NK-92 (cell line): Measurements from ENCODE around the gene TMEM86B.

Source experiments
- DNase-seq: peaks from one replicate; lab custom pipeline; 2025; ENCODE audit not compliant: unreplicated experiment; lab: John Stamatoyannopoulos, UW

The TMEM86B gene, protein sequence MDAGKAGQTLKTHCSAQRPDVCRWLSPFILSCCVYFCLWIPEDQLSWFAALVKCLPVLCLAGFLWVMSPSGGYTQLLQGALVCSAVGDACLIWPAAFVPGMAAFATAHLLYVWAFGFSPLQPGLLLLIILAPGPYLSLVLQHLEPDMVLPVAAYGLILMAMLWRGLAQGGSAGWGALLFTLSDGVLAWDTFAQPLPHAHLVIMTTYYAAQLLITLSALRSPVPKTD

DNA sequence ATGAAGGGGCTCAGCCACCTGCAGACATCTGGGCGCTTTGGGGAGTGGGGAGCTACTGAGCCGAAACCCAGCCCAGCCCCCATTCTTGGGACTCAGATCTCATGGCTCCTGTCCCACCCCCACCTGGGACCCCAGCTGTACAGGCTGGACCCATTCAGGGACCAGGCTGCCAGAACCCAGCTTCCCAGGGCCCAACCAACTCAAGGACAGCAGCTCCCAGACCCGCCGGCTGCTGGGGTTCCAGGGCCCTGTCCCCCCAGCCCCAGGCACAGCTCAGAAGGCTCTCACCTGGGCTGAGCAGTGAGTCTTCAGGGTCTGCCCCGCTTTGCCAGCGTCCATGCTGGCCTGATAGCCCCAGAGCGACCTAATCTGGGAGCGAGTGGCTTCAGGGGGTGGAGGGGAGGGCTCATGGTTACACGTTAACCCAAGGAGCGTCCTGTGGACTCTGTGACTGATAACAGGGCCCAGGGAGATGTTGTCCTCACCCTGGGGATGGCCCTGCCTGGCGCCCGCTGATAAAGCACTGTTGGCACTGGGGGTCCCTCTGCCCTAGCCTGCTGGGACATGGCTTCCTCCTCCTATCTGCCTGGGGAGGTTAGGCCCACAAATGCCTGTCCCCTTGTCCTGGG is at the start of gene TMEM86B:
Gene TMEM86B, minus strand, starts transcription at position 361 of the 629 bp plus-strand sequence. Its CDS starts 22 bp downstream, at position 339.
- no peak for DNase-seq

DNA sequence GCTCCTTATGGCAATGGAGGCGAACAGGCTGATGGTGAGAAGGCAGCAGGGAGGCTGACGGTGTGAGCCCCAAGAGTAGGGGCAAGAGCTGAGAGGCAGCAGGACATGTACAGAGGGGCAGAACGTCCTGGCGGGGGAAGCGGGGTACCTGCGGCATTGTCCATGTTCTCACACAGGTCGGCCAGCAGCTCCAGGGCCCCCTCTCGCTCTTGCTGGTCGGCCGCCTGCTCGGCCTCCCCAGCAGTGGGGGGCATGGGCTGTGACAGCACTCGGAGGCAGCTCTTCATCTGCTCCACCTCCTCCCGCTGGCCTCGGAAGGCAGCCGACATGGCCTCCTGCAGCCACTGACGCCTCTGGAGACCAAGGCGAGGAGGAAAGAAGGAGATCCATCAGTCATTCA is 48.9 kb upstream of the TMEM86B start:
- no peak for DNase-seq

DNA sequence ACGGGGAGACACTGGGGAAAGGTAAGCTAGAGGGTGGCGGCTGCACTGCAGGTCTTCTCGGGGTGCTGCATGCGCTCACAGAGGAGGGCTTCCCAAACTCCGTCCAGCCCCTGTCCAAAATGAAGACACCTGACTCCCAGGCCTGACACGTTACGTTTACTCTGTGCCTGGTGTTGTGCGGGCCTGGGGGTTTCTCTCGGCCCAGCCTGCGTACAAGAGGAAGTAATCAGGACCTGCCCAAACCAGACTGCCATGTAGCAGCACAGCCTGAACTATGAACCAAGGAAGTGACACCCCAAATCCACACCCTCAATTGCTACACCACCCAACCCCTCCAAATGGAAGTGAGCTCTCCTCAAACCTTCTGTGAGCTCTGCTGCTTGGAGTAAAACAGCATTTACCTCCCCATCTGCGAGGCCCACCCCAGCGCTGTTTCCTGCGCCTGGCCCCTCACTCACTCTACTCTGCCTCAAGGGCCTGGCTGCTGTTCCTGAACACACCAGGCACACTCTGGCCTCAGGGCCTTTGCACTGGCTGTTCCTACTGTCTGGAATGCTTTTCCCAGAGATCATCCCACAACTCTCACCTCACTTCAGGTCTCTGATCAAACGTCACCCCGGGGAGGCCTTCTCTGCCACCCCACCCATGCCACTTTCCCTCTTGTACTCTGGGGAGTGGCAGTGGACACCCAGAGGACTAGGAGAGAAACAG is 48.3 kb upstream of the TMEM86B start:
- DNase-seq, result no peak

DNA sequence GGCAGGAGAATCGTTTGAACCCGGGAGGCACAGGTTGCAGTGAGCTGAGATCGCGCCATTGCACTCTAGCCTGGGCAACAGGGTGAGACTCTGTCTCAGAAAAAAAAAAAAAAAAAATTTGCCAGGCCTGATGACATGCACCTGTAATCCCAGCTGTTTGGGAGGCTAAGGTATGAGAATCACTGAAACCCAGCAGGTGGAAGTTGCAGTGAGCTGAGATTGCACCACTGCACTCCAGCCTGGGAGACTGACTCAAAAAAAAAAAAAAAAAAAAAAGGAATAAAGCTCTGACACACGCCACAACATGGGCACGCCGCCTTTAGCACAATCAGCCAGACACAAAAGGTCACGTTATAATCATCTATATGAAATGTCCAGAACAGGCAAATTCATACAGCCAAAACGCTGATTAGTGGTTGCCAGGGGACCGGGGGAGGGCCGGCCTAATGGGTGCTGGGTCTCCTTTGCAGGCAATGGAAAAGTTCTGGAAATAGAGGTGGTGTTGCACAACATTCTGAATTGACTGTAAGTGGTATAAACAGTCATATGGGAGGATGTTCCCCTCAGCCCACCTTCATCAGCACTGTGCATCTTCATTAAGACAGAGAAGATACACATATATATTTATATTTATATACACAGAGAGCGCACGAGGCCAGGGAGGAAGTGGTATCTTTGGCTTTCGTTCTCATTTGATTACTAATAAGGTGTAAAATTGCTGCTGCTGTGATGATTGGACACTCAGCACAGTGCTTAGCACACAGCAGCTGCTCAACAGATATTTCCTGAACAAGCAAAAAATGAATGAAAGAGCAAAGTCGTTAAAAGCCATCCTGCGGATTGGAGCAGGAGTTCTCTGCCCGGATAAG is 47.5 kb upstream of the TMEM86B start:
- no peak for DNase-seq

DNA sequence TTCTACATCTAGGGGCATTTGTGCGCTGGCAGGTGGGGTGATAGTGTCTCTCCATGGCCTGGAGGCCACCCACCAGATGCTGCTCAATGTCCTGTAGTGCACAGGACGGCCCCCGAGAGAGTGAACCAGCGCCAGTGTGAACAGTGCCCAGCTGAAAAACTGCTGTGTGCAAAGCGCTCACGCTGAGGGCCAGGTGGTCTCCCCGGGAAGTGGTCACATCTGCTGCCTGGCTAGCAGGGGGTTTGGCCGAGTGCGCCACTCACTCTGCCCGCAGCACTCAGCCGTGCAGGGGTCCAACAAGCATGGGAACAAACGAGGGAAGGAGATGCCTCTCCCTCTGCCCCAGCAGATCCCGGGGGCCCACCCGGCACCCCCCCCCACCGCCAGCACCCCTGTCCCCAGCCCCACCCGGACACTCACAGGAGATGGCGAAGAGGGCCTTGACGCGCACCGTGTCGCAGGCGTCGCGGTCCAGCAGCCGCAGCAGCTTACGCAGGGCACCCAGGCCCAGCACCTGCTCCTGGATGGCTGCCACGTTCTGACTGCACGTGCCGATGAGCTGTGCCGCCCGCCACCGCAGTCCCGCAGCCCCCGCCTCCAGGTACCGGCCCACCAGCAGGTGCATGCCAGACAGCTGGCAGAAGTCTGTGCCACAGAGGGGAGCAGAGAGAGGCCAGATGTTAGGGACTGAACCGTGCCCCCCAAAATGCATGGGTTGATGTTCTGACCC is 45.6 kb upstream of the TMEM86B start:
- no peak for DNase-seq

DNA sequence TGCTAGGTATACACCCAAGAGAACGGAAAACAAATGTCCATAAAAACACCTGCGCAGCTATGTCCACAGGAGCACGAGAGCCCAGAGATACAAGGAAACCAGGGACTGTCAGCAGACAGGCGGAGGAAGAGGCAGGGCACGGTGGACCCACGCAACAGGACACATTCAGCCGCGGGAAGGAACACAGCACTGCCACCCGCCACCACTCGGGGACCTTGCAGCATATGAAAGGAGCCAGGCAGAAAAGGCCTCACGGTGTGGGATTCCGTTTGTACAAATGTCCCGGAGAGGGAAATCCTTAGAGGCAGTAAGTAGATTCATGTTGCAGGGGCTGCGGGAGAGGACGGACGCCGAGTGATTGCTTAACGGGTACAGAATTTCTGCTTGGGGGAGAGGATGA is 43.6 kb upstream of the TMEM86B start:
- no peak for DNase-seq

DNA sequence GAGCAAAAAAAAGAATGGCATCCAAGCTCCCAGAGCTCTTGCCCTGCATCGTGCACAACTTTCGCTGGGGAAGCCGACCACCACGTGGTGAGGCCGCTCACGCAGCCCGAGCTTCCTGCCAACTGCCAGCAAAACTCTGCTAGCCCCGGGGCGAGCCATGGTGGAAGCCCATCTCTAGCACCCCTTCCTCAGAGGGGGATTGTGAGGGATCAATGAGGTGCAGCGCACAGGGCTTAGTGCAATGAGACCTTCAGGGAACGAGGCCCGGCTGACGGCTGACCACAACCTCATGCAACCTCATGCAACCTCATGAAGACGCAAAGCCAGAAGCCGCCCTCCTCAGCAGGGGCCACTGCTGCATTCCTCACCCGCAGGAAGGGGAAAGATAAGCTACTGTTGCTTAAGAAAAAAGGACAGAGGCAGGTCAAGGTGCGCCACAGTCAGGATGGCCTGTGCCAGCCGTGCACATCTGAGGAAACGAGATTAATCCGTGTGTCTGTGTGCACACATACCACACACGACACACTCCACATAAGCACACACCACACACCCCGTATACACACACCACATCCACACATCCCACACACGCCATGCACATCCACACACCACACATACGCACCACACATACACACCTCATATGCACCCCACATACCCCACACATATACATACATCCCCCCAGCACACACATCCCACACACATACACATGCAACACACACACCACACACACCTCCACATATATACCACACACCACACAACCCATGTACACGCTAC is 41.8 kb upstream of the TMEM86B start:
- DNase-seq, result no peak

DNA sequence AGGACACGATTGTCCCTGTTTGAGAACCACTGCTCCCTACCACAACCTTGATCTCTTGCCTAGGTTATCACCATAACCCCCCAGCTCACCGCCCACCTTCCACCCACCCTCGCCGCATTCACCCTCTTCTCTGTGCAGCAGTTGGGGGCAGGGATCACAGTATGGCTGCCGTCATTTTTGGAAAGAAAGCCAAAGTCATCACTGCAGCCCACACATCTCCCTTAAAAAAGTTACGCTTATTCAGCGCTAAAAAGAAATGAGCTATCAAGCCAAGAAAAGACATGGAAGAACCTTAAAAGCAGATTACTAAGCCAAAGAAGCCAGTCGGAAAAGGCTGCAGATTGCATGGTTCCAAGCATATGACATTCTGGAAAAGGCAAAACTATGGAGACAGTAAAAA is 40.7 kb upstream of the TMEM86B start:
- no peak for DNase-seq

DNA sequence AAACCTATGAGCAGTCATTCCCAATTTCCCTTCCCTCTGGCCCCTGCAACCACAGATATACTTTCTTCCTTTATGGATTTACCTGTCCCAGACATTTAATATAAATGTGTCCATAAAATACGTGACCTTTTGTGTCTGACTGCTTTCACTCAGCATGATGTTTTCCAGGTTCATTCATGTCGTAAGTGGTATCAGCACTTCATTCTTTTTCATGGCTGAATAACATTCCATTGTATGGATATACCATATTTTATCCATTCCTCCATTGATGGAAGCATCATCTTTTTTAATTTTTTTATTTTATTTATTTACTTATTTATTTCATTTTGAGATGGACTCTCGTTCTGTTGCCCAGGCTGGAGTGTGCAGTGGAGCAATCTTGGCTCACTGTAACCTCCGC is 38.3 kb upstream of the TMEM86B start:
- no peak for DNase-seq

DNA sequence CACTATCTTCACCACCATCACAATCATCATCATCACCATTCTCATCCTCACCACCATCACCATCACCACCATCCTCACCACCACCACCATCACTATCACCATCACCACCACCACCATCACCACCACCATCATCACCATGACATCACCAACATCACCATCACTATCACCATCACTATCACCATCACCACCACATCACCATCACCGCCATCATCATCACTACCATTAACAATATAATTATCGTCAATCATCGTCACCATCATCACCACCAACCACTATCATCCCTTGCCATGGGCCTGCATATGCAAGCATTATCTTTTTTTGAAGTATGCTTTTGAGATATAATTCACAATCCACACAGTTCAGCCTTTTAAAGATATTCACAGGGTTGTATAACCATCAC is 37.8 kb upstream of the TMEM86B start:
- no peak for DNase-seq

DNA sequence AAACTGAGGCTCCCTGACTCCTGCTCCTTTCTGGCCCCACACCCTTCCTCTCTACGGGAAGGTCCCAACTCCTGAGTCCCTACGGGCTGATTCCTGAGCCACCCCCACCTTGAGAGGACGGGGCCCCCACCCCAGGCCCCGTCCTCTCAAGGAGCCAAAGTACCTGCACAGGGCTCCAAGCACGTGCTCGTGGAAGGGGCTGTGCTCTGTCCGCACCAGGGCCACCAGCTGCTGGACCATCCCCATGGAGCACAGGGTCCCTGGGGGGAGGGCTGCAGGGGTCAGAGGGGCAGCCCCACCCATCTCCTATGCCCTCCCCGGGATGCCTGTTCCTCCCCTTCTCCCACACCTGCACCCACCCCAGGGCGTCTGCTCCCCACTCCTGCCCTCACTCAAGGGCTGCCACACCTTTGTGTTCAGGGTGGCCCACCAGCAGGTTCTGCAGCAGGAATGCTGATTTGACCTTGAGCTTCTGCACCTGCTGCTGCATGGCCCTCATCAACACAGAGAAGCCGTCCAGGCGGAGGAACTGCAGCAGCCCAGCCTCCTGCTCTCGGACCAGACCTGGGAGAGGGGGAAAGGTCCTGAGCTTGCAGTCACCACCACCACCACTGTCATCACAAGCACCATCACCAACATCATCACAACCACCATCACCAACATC is 37.3 kb upstream of the TMEM86B start:
- no peak for DNase-seq

DNA sequence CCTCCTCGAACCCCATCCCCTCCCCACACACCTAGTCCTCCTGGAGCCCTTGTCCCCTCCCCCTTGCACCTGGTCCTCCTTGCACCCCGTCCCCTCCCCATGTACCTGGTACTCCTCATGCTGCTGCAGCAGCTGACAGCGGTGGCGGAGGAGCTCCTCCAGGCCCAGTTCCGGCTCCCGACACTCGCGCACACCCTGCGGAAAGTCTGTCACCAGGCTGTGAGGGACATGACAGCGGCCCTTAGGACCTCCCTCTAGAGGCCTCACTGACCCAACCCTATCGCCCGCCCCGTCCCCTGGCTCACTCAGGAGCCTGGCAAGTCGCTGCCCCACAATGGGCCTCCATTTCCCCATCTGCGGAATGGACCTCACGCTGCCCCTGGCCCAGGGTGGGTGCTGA is 36.6 kb upstream of the TMEM86B start:
- DNase-seq, result no peak

DNA sequence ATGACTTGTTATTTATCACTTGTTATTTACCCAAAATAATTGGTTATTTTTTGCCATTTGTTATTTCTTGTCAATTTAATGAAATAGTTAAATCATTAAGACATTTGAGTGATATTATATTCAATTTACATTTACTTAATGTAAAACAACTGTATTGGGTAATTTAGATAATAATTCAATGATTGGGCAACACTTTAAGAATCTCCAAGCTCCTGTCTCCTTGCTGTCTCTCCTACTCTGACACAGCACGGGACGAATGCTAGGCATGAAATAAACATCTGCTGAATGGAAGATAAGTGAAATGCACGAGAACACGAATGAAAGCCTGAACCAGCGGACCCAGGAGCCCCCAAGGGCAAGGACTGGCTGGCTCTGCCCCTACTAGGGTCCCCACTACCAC is 36.0 kb upstream of the TMEM86B start:
- no peak for DNase-seq

DNA sequence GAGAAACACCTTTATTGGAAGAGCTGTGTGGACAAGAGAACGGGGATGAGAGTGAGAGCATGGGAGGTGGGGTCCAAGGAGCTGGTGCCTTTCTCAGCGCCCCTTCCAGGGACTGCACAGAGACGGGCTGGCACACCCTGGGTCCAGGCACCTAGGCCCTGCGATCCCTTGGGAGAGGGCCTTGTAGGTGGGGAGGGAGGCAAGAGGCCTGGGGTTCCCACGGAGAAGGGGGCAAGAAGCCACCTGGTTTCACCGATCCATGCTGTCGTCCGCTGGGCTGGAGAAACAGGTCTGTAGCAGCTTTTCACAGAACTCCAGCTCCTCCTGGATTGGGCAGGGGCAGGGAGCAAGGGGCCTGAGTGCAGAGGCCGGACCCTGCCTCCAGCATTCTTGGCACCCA is 33.8 kb upstream of the TMEM86B start:
- DNase-seq, result no peak

DNA sequence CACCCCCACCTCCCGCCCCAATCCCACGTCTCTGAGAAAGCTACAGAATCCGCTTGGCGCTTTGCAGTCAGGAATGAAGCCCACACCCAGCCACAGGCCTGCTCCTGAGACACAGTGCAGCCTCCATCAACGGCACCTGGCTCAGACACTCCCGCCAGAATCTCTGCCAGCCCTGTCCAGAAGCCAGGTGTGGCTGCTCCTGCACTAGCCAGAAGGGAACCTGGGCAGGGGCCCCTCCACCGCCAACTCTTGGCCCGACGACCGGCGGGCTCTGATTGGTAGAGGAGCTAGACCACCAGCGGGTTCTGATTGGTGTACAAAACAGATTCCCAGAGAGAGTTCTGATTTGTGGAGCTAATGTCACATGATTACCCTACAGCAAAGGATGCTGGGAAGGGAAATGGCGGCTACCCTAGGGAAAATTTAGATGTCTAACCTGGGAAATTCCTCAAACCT is 33.1 kb upstream of the TMEM86B start:
- no peak for DNase-seq

DNA sequence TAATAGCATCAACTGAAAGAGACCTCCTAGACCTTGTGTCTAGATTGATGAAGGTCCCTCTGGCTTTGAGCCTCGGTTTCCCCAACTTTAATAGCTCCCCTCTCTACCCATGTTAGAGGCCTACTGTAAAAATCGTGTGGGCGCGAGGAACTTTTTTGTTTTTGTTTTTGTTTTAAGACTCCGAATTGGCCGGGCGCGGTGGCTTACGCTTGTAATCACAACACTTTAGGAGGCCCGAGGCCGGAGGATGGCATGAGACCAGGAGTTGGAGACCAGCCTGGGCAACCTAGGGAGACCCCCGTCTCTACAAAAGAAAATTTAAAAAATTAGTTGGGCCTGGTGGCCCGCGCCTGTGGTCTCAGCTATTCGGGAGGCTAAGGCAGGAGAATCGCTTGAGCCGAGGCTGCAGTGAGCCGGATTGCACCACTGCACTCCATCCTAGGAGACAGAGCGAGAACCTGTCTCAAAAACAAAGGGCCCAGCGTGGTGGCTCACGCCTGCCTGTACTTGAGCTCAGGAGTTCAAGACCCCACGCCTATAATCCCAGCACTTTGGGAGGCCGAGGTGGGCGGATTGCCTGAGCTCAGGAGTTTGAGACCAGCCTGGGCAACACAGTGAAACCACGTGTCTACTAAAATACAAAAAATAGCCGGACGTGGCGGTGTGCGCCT is 31.1 kb upstream of the TMEM86B start:
- no peak for DNase-seq

DNA sequence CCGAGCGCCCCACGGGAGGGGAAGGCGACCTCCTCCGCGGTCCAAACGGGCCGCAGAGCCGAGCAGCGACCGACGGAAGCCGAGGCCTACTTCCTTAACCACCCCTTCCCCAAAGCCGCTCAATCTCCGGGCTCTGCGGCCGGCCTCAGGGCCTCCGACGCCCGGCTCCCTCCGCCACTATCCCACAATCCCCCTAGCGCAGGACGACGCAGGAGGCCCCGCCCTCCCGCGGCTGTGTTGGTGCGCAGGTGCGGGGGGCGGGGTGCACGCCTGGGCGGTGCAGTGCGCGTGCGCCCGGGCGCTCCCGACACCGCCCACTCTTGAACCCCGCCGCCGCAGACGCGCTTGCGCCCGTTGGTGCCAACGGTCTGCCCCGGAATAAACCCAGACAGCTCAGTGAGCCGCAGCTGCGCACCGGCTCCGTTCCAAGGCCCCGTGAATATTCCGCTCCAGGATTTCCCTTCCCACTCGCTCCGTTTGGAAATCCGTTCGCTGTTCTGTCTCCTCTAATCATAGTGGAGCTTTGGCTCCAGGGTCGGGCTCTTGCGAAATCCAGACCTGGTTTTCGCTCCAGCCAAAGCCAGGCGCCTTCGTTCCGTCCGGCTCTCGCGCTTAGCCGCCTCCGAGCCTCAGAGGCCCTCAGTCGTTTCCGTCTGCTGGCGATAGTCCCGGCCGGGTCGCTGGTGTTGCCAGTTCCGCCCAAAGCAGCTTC is 30.4 kb upstream of the TMEM86B start, which contains the start of gene PPP6R1:
Gene PPP6R1, minus strand, starts transcription at position 190 of the 712 bp plus-strand sequence. CDS start 11,914 bp downstream, outside the sequence.
- peak; percentile 83 for DNase-seq

DNA sequence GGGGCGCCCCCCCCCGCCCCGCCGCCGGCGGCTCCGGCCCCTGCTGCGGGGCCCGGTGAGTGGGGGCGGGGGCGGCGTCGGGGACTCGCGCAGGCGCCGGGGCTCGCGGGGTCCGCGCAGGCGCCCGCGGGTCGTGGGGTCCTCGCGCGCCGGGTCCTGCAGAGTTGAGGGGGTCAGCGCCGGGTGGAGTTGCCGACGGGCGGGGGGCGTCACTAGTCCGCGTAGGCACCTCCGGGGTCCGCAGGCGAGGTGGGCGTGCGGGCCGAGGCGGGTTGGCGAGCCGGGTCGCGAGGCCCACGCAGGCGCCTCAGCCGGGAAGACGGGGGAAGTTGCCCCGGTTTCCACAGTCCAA is 29.9 kb upstream of the TMEM86B start:
- DNase-seq, result no peak
